Choroid plexus epithelial cell (primary cell): ENCODE results near the gene SCUBE1.

ENCODE experiments used
- DNase-seq: peaks from one replicate; pipeline ENCODE4 v3.0.0-alpha.2; 2010; ENCODE audit warnings: low read depth
- H3K4me3 ChIP-seq: 2 replicates; pipeline ENCODE4 v1.5.1; 2011; ENCODE audit warnings: low read depth, mild to moderate bottlenecking, control low read depth, low read length, moderate library complexity
- CTCF ChIP-seq: conservative IDR thresholded peaks from 2 replicates; pipeline ENCODE4 v1.5.1; 2011; ENCODE audit warnings: low read depth, mild to moderate bottlenecking, control low read depth, inconsistent platforms, low read length, moderate library complexity

SCUBE1 gene

GRCh38 chr22:43198936-43199335 lies 144.2 kb downstream of the SCUBE1 start:
- TF ChIP-seq CTCF, result no peak
- no peak for DNase-seq
- no peak overlapping the region for H3K4me3 ChIP-seq

DNA sequence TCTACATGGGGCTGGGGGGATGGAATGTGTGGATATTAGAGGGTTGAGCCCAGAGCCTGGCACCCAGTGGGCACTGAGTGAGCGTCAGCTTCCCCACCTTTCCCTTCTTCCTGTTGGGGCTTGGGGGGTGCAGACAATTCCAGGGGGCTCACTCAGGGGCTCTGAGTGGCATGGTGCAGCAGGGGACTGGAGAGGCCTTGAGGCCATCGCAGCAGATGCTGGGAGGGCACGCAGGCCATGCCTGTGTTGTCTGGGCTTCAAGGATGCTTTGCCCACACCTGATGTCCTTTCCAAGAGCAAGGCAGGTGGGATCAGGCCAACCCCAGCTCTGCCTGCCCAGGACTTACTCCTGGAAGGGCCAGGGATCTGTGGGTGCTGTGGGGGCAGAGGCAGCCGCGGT lies 145.0 kb downstream of the SCUBE1 start:
- H3K4me3 ChIP-seq, result no peak overlapping the region
- no peak for TF ChIP-seq CTCF
- no peak for DNase-seq

- TF ChIP-seq CTCF, result no peak
- no peak for DNase-seq
- no peak overlapping the region for H3K4me3 ChIP-seq
Observed at GRCh38 chr22:43197271-43197941, 145.8 kb downstream of the SCUBE1 start.

DNA sequence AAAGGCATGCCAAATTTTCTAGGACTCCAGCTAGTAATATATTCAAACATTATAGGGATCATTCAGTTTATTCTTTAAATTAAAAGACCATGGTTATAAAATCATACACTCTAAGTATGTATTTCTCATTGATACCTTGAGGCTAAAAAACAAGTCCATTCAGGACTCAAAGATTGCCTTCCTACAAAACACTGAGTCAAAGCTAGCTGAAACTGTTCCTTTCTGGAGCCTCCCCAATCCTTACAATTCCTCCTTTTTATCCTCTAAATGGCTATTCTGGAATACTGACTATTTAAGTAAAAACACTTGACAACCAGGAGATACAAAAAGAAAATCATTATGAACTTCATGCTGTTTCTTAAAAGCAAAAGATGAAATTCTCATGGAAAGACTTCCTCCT lies 151.3 kb downstream of the SCUBE1 start:
- DNase-seq, result no peak
- TF ChIP-seq CTCF, result no peak

GRCh38 chr22:43188829-43189545 lies 154.2 kb downstream of the SCUBE1 start:
- no peak for TF ChIP-seq CTCF
- DNase-seq, result no peak
- no peak overlapping the region for H3K4me3 ChIP-seq

More for the DNA sequence above, 151.3 kb downstream of the SCUBE1 start:
- H3K4me3 ChIP-seq, result no peak overlapping the region

GRCh38 chr22:43187171-43188099 lies 155.7 kb downstream of the SCUBE1 start:
- peak; percentile 52 for TF ChIP-seq CTCF
- peak; percentile 96 for DNase-seq

More at GRCh38 chr22:43187171-43188099, 155.7 kb downstream of the SCUBE1 start:
- H3K4me3 ChIP-seq, result peak overlapping the region; percentile 60
